ENCODE results near the gene ABCC8. TPM values are rescaled to one million over a fixed set of nuclear protein-coding genes. Genes with fewer than 3 reads are reported as not detected.

Gene ABCC8
- total RNA-seq, 1 experiment from 2014 or later, result 2.4 TPM

DNA sequence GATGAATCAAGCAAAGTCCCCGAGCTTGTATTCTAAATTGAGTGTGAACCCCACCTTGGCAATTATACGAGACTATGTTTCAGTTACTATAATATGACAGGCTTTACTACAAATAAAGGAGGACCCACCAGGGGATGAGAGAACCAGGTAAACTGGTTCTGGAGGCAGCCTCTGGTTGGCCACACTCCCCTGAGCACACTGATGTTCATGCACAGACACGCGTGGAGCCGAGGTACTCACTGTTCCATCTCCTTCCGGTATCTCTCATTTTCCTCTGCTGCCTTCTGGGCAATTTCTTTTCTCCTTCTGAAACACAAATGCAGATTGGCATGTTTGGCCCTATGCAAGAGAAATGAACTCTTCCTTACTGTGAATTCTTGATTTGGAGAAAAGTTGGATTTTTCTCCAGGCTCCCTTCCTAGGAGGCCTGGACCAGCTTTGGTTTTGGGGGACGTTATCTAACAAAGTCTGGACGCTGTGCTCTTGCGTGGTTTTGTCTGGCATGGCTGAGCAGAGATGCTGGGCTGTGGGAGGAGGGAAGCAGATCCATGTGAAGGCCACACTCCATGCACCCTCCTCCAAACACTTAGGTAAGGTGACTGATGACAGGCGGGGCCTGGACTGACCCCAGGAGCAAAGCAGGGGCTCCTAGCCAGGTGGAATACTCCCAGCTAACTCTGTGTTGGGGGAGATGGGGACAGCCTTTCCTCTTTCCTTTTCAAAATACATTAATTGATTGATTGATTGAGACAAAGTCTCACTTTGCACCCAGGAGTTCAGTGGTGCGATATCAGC, 44.7 kb upstream of the ABCC8 start:
- no peaks in the 10 kb centered on the region for H3K79me1 ChIP-seq (ENCODE audit: insufficient read depth, low read depth, low read length, poor library complexity, severe bottlenecking)
- H3K27me3 Mint-ChIP-seq (ENCODE audit: low read depth), result peaks cover 2% of the 10 kb centered on the region; the same call in 1 of the 2 replicates

More for the DNA sequence above, 44.7 kb upstream of the ABCC8 start:
- H3K23me2 ChIP-seq (ENCODE audit: insufficient read length, low read depth, low read length, poor library complexity, severe bottlenecking), result no peaks in the 10 kb centered on the region
- no peaks in the 10 kb centered on the region for H3K79me2 ChIP-seq (ENCODE audit: insufficient read depth, low read length)
- H3K4me3 Mint-ChIP-seq, result no peak overlapping the region
- no peak overlapping the region for H2AFZ ChIP-seq (ENCODE audit: low read length)
- no peak for DNase-seq
- no peak overlapping the region for H4K5ac ChIP-seq (ENCODE audit: insufficient read length, low read depth, low read length)
- WGBS (ENCODE audit: extremely low coverage, insufficient read length, low lambda C conversion rate), result no CpG with 5 or more reads among the region's 11 CpGs
- H3K23ac ChIP-seq (ENCODE audit: insufficient read length, low read depth, low read length), result no peak overlapping the region
- H4K8ac ChIP-seq (replicated peaks; ENCODE audit: insufficient read length, low read depth, low read length), result no peak overlapping the region
- H3K18ac ChIP-seq (ENCODE audit: insufficient read length, low read depth, low read length), result no peak overlapping the region
- H3K9ac ChIP-seq (ENCODE audit: extremely low read depth, insufficient read length, low read length), result no peak overlapping the region
- H4K20me1 ChIP-seq (ENCODE audit: control insufficient read depth, insufficient read depth, insufficient read length), result no peaks in the 10 kb centered on the region
- H3K4me1 ChIP-seq (ENCODE audit: insufficient read depth, low read length), result peaks cover 4% of the 10 kb centered on the region; the same call in 1 of the 2 replicates
- TF ChIP-seq, protein P1, sequence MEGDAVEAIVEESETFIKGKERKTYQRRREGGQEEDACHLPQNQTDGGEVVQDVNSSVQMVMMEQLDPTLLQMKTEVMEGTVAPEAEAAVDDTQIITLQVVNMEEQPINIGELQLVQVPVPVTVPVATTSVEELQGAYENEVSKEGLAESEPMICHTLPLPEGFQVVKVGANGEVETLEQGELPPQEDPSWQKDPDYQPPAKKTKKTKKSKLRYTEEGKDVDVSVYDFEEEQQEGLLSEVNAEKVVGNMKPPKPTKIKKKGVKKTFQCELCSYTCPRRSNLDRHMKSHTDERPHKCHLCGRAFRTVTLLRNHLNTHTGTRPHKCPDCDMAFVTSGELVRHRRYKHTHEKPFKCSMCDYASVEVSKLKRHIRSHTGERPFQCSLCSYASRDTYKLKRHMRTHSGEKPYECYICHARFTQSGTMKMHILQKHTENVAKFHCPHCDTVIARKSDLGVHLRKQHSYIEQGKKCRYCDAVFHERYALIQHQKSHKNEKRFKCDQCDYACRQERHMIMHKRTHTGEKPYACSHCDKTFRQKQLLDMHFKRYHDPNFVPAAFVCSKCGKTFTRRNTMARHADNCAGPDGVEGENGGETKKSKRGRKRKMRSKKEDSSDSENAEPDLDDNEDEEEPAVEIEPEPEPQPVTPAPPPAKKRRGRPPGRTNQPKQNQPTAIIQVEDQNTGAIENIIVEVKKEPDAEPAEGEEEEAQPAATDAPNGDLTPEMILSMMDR (conservative IDR thresholded peaks at IDR 0.05), result no peak
- H2AK5ac ChIP-seq (ENCODE audit: insufficient read length, low read length), result no peak overlapping the region
- H2BK5ac ChIP-seq (ENCODE audit: insufficient read length, low read length), result no peak overlapping the region
- no peaks in the 10 kb centered on the region for H3K9me3 ChIP-seq (ENCODE audit: control insufficient read depth, low read depth, low read length)
- no peaks in the 10 kb centered on the region for H3K27me3 ChIP-seq (ENCODE audit: insufficient read depth, low read length)
- no peak overlapping the region for H3K4me2 ChIP-seq (ENCODE audit: insufficient read depth, insufficient read length, low read length)
- no peak overlapping the region for H3T11ph ChIP-seq (ENCODE audit: low read length)
- no peak overlapping the region for H2BK15ac ChIP-seq (ENCODE audit: low read depth, low read length)
- H3K9me3 Mint-ChIP-seq, result no peaks in the 10 kb centered on the region
- no peak overlapping the region for H3K4ac ChIP-seq (ENCODE audit: low read depth, low read length)
- no peak overlapping the region for H3K56ac ChIP-seq (ENCODE audit: insufficient read length, low read depth, low read length)
- no peak overlapping the region for H2BK20ac ChIP-seq (ENCODE audit: low read depth, low read length, poor library complexity, severe bottlenecking)
- no peak overlapping the region for H2BK12ac ChIP-seq (ENCODE audit: insufficient read length, low read depth, low read length)
- peaks cover 16 to 17% of the 10 kb centered on the region in 2 experiments for H3K4me1 Mint-ChIP-seq
- H3K27ac ChIP-seq (ENCODE audit: insufficient read length, low read depth, low read length), result no peak overlapping the region
- H4K91ac ChIP-seq (ENCODE audit: insufficient read length, low read depth, low read length), result no peak overlapping the region
- H3K36me3 Mint-ChIP-seq (ENCODE audit: insufficient read depth in 1 of 3, low read depth in 3 of 3), result peaks cover 2 to 6% (median 4%) of the 10 kb centered on the region in 3 experiments; a peak in 6 of 7 replicates
- H2BK120ac ChIP-seq (ENCODE audit: low read depth, low read length, poor library complexity, severe bottlenecking), result no peak overlapping the region
- no peak overlapping the region for H3K14ac ChIP-seq (ENCODE audit: insufficient read depth, low read length)
- peak overlapping the region in 1 of 3 experiments; percentile 93; a peak in 1 of 7 replicates for H3K27ac Mint-ChIP-seq

Data from H9 (cell line).